Motor neuron (in vitro differentiated cells): Measurements from ENCODE around the gene ASTN2. TPM values are rescaled to one million over a fixed set of nuclear protein-coding genes. Genes with fewer than 3 reads are reported as not detected.

Source experiments
- ATAC-seq, 8 experiments: fragments of 200-7000 bp; cut with Tn5 transposase; replicated peaks in 6 of 8; 2 replicates each; pipeline ENCODE4 v1.8.0; 2021; ENCODE audit warnings: mild to moderate bottlenecking in 8 of 8, moderate library complexity in 8 of 8
- H3K27ac ChIP-seq, 2 donors: fragments of 250-450 bp; sonication (Bioruptor Pico); 2 replicates each; pipeline ENCODE4 v1.9.0; 2021; ENCODE audit warnings: antibody characterized with exemption in 2 of 2, mild to moderate bottlenecking in 2 of 2, moderate library complexity in 1 of 2
- H3K4me1 ChIP-seq, 2 donors: fragments of 250-450 bp; sonication (Bioruptor Pico); replicated peaks in 1 of 2; 2 replicates each; pipeline ENCODE4 v1.6.1; 2021; ENCODE audit warnings: antibody characterized with exemption in 2 of 2, mild to moderate bottlenecking in 2 of 2, moderate library complexity in 1 of 2
- H3K4me3 ChIP-seq, 5 donors: fragments of 250-450 bp; sonication (Bioruptor Pico); 2 replicates each; pipeline ENCODE4 v1.9.0; 2021; ENCODE audit warnings: antibody characterized with exemption in 5 of 5, mild to moderate bottlenecking in 5 of 5, moderate library complexity in 4 of 5
- WGBS, 10 experiments: fragments of 450-650 bp; shearing (Covaris generic); methylation state at CpG; one replicate each; pipeline ENCODE4 v1.0.0; 2022; 5-methylcytosine and 5-hydroxymethylcytosine counted together
- in situ Hi-C, 9 experiments: fragments of 400-800 bp; cut with MboI; loops; one replicate each; pipeline ENCODE4 v1.15.0; 2021; ENCODE audit warnings: low sequenced_read_pairs in 9 of 9, low pct_unique_long_range_greater_than_20kb in 2 of 9; ENCODE audit not compliant: unreplicated experiment in 9 of 9
- total RNA-seq, 8 experiments: library from RNA; unstranded; fragments of 300-600 nt; gene quantifications; 2 replicates each; pipeline versions ENCODE4 v1.2.3 to v1.2.4, GENCODE V29; 2022

ASTN2 gene
- total RNA-seq, 8 experiments from 2014 or later: 13.6 to 54.6 (median 17.9) TPM

DNA sequence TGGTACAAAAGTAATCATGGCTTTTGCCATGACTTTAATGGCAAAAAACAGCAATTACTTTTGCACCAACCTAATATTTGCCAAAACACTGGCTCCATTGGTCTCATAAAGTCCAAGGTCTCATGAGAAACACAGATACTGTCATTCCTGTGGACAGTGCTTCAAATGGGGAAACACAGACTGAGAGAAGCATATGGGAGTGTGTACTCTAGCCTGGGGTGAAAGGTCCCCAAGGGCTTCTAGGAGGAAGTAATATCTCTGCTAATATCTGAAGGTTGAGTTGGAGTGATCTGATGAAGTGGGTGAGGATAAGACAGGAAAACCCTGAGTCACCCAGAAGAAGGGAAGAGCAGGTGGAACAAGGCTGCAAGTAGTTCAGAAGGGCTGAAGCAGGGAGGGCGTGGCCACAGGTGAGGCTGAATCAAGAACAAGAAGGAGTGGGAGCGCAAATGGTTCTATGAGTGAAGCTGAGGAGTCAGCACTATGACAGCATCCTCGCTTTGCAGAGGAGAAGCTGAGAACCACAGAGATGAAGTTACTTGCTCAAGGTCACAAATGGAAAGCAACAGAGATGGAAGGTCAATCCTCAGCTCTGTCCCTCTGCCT is 164.1 kb downstream of the ASTN2 start:
- Histone ChIP-seq H3K4me3 (no peak overlapping the region), H3K4me1 (peaks cover 4 to 5% of the 10 kb centered on the region in 2 donors), H3K27ac (no peak overlapping the region)
- in situ Hi-C loops: no loop called here
- 13 to 84% (median 66%) methylated on average over 1 to 3 of the region's 3 CpGs; no CpG with 5 or more reads in 2 of the 10 experiments for WGBS, 10 experiments
- no peak for ATAC-seq

DNA sequence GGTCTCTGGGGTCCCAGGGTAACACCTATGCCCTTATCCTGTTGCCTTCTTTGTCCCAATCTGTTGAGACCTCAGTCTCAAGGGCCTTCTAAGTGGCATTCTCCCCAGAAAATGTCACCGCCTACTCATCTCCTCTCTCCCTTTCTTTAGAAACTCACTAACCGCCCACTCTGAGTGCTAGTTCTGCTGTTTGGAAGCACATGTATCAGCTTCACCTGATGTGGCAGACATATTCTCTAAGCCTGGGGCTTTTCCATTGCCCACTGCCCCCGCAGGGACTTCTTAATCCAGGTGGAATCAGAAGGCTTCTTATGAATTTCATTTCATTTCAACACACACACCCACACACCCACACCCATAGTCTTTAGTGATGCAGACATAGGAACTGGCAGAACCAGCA is 165.1 kb downstream of the ASTN2 start:
- H3K27ac ChIP-seq: no peak overlapping the region
- H3K4me3 ChIP-seq: no peak overlapping the region
- in situ Hi-C loops: no loop called here
- no peak for ATAC-seq
- peaks cover 4 to 9% of the 10 kb centered on the region in 2 donors for H3K4me1 ChIP-seq
- WGBS, 10 experiments: 50 to 90% (median 71%) methylated on average over 1 to 3 of the region's 3 CpGs; no CpG with 5 or more reads in 5 of the 10 experiments

DNA sequence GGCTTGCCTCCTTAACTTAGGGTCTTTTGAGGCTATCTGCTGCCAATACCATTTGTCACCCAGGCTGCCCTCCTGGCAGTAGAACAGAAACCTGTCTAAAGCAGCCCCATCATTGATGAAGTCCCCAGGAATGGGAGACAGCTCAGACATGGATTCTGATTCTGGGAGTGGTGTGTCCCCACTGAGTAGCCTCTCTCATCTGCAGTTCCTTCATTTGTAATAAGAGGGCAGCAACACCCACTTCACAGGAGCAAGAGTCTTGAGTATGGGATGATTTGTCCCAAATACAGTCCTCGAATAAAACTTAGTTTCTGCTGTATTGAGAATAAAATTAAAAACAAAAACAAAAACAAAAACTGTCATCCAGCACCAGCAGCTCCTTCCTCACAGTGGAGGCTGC is 167.6 kb downstream of the ASTN2 start:
- in situ Hi-C loops: no loop called here
- 0 to 80% (median 57%) methylated on average over 1 of the region's 1 CpG; no CpG with 5 or more reads in 5 of the 10 experiments for WGBS, 10 experiments
- Histone ChIP-seq H3K4me1 (peaks cover 0 to 5% of the 10 kb centered on the region in 2 donors), H3K4me3 (no peak overlapping the region), H3K27ac (no peak overlapping the region)
- ATAC-seq: peak in 5 of 8 experiments; percentile 52 to 79 (median 71)

DNA sequence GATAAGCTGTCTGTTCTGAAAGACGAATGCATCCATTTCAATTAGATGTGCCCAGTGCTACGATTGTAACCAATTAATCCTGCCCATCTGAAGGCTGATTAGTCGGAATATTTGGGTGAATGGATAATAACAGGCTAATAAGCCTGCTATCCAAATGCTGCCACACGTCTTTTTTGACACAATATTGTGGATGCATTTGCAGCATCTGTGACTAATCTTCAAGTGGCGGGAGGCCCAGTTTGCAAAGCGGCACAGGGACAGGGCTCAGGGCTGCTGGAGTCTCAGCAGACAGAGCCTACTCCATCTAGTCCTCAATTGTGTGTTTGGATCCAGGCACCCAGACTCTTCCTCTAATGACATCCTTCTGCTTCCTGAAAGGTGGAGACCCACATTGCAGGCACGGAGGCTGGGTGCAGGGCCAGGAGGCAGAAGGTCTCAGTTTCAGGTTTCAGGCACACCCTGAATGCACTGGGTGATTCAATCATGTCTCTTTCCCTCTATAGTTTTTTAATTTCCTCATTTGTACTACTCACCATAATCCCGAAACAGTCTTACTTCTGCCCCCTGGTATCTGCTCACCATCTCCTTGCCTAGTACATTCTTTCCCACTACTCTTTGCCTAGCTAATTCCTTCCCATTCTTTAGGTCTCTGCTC is 169.6 kb downstream of the ASTN2 start:
- Histone ChIP-seq H3K4me3 (no peak overlapping the region), H3K27ac (peak overlapping the region in 1 of 2 donors; percentile 35), H3K4me1 (peaks cover 0 to 4% of the 10 kb centered on the region in 2 donors)
- in situ Hi-C loops: no loop called here
- peak in 7 of 8 experiments; percentile 20 to 79 (median 36) for ATAC-seq
- 7 to 100% (median 62%) methylated on average over 2 to 8 of the region's 8 CpGs; no CpG with 5 or more reads in 2 of the 10 experiments for WGBS, 10 experiments

DNA sequence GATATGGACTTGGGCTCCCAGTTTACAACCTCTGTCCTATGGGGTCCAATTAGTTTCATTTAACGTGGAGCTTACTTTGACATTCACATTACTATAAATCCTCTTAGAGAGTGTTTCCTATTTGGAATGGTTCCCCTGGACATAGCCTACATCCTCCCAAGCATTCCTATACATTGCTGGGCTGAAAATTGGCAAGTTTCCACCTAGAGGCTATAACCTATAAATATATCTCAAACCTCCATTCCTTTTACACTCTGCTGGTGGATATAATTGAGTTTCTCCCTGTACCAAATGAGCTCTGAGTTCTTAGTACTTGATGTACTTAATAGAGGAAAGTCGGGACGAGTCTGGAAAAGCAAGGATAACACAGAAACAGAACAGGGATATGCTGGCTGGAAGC is 172.8 kb downstream of the ASTN2 start:
- no peak overlapping the region for H3K27ac ChIP-seq
- no peak for ATAC-seq
- peaks cover 0 to 4% of the 10 kb centered on the region in 2 donors for H3K4me1 ChIP-seq
- no peak overlapping the region for H3K4me3 ChIP-seq
- in situ Hi-C loops: no loop called here
- WGBS, 10 experiments: 8 to 96% (median 77%) methylated on average over 1 to 3 of the region's 3 CpGs; no CpG with 5 or more reads in 1 of the 10 experiments

DNA sequence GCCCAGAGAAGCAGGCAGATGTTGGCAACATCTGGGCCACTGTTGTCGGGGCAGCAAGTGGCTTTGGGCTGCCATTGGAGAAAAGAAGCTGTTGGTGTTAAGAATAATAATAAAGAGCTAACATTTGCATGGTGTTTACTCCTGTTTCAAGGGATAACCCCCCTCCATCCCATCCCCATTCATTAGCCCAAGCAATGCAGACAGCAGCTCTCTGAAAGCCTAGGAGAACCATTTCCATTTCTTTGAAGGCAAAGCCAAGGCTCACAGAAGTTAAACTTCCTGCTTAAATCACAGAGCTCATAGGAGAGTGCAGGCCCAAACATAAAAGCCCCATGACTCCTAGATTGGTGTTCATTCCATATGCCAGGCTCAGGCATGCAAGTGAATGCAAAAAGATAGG is 175.4 kb downstream of the ASTN2 start:
- Histone ChIP-seq H3K4me1 (peaks cover 0 to 2% of the 10 kb centered on the region in 2 donors), H3K4me3 (no peak overlapping the region), H3K27ac (no peak overlapping the region)
- in situ Hi-C loops: no loop called here
- WGBS, 10 experiments: 0 to 57% (median 22%) methylated on average over 1 of the region's 1 CpG; no CpG with 5 or more reads in 6 of the 10 experiments
- ATAC-seq: no peak

DNA sequence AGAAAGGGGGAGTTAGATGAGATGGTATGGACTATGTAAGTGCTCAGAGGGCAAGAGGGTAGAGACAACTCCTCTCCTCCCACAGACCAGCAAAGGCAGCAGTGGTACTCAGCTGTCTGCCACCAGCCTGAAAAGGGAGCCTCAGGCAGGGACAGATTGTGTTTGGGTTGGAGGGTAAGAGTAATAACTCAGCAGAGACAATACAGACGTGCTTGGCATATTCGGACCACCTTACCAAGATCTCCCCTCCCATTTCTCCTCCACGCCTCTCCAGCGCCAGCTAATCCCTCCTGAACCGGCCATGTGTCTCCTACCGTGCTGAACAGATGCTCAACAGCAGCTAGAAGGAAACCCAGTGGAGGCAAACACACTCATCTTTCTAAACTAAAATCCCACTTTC is 180.8 kb downstream of the ASTN2 start:
- peak in 5 of 8 experiments; percentile 39 to 86 (median 75) for ATAC-seq
- in situ Hi-C loops: no loop called here
- WGBS, 10 experiments: 0 to 100% (median 79%) methylated on average over 1 to 4 of the region's 6 CpGs; no CpG with 5 or more reads in 6 of the 10 experiments

DNA sequence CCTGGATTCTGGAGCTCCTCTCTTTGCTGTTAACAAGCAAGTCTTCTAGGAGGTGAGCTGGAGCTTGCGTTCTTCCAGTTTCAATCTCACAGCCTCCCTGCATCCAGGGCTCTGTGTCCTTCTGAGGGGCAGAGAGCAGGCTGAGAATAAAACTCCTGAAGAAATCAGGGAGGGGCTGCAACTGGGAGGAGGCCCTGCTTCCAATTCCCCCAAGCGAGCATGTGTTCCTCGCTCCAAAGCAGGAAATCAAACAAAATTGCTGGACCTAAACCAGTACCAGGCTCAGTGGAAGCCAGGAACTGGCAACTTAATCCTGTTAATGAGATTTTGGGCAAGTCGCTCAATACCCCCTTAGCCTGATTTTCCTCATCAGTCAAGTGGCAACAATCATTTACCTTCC is 181.8 kb downstream of the ASTN2 start:
- in situ Hi-C loops: no loop called here
- WGBS, 10 experiments: 0 to 93% (median 57%) methylated on average over 1 to 4 of the region's 4 CpGs; no CpG with 5 or more reads in 3 of the 10 experiments
- Histone ChIP-seq H3K4me3 (no peak overlapping the region), H3K4me1 (peaks cover 9 to 22% of the 10 kb centered on the region in 2 donors), H3K27ac (no peak overlapping the region)
- ATAC-seq: no peak

More for the DNA sequence above, 180.8 kb downstream of the ASTN2 start:
- peaks cover 9 to 22% of the 10 kb centered on the region in 2 donors for H3K4me1 ChIP-seq
- no peak overlapping the region for H3K27ac ChIP-seq
- no peak overlapping the region for H3K4me3 ChIP-seq

DNA sequence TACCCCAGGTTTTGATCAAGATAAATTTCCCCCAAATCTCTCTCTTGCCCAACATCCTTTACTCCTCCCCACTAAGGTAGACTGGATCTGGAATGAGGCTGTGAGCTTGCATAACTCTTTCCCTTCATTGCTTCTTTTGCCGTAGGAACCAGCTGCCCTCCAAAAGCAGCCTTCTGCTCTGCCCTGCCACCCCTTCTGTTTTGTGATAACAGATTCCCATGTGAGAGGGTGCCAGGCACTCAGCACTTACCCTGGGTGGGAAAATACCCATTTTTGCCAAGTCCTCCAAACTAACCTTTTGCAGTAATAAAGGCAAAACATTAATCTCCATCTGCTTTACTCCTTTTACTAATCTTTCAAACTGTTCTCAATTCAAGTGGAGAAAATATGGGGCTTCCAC is 182.6 kb downstream of the ASTN2 start:
- Histone ChIP-seq H3K4me1 (peaks cover 9 to 22% of the 10 kb centered on the region in 2 donors), H3K4me3 (no peak overlapping the region), H3K27ac (no peak overlapping the region)
- ATAC-seq: no peak
- 33 to 100% (median 83%) methylated on average over 1 of the region's 1 CpG; no CpG with 5 or more reads in 5 of the 10 experiments for WGBS, 10 experiments
- in situ Hi-C loops: no loop called here

DNA sequence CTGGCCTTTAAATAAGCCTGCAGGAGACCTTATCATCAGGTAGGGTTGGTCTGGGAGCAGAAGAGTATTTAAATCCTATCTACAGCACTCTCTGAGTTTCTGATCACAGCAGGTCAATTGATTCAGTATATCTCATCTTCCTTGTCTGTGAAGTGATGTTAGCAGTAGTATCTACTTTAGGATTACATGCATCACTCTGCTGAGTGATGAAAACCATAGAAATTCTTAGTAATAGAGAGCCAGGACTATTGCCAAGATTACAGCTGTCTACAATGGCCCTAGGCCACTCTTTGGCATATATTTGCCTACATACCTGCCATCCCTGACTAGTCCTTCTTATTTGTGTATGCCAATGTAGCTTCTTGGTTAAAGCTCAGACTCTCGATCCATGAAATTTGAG is 183.8 kb downstream of the ASTN2 start:
- in situ Hi-C loops: no loop called here
- 0 to 60% (median 0%) methylated on average over 1 of the region's 1 CpG for WGBS, 10 experiments
- Histone ChIP-seq H3K4me3 (no peak overlapping the region), H3K4me1 (peaks cover 9 to 22% of the 10 kb centered on the region in 2 donors), H3K27ac (no peak overlapping the region)
- peak in 3 of 8 experiments; percentile 46 to 61 (median 53) for ATAC-seq

DNA sequence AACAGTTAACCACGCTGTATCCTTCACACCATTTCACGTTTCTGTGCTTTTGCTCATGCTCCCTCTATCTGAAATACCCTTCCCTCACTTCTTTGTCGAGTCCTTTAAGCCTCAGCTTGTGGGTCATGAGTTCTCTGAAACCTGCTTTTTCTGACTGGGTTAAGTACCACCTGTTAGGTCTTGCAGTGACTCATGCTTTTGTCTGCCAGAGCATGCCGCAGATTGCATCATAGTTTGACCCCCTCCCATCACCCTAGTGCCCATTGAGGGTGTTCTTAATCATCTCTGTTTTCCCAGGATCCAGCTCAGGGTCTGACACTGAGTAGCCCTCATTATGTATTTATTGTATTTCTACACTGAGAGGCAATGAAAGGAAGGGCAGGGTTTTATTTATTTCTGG is 190.2 kb downstream of the ASTN2 start:
- in situ Hi-C loops: no loop called here
- ATAC-seq: peak in 5 of 8 experiments; percentile 98 to 99 (median 99)
- peaks cover 11 to 13% of the 10 kb centered on the region in 2 donors for H3K4me1 ChIP-seq
- H3K4me3 ChIP-seq: no peak overlapping the region
- H3K27ac ChIP-seq: peak overlapping the region; percentile 59 to 63
- 0 to 65% (median 33%) methylated on average over 1 to 4 of the region's 4 CpGs; no CpG with 5 or more reads in 1 of the 10 experiments for WGBS, 10 experiments

DNA sequence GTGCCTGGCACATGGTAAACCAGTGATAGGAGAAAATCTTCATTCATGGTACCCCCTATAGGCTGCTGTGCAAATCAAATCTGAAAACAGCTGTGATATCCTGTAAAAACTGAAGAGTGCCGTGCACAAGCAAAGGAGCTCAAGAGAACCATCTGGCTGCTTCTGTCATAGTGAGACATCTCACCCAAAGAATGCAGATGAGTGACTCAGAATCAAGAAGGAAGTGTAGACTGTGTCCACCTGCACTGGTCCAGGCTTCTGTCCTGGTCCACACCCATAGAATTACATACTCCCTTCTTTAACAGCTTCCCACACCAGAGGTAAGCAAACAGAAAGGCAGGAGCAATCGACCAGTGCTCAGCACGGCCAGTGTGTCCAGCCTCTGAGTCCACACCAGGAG is 195.9 kb downstream of the ASTN2 start:
- WGBS, 10 experiments: 10 to 100% (median 71%) methylated on average over 1 to 3 of the region's 3 CpGs; no CpG with 5 or more reads in 3 of the 10 experiments
- in situ Hi-C loops: no loop called here
- Histone ChIP-seq H3K27ac (no peak overlapping the region), H3K4me3 (no peak overlapping the region), H3K4me1 (peaks cover 0 to under 1% of the 10 kb centered on the region in 2 donors)
- peak in 3 of 8 experiments; percentile 29 to 81 (median 52) for ATAC-seq

DNA sequence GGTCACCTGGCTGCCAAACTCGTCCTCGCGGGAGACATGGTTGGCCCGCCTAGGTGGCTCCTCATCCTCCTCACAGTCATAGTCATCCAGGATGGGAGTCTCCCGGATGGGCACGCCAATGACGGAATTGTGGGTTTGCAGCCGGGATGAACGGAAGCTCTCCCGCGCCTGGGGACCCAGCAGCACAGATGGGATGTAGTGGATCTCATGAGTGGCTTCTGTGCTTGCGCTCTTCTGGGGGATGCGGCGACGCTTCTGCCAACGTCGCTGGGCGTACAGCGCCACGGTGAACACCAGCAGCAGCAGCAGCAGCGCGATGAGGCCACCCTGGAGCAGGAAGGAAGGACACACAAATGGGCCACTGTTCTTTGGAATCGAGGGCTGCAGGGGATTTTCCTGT is 200.4 kb downstream of the ASTN2 start:
- in situ Hi-C loops: no loop called here
- H3K27ac ChIP-seq: no peak overlapping the region
- WGBS, 10 experiments: 0 to 93% (median 88%) methylated on average over 1 to 17 of the region's 23 CpGs; no CpG with 5 or more reads in 2 of the 10 experiments
- no peak overlapping the region for H3K4me3 ChIP-seq
- H3K4me1 ChIP-seq: no peaks in the 10 kb centered on the region
- no peak for ATAC-seq
